HepG2 (cell line): ENCODE results near the gene SLC17A5. TPM values are rescaled to one million over a fixed set of nuclear protein-coding genes. Genes with fewer than 3 reads are reported as not detected.

Source experiments
- ATAC-seq: fragments of 200-7000 bp; cut with Tn5 transposase; 3 replicates; pipeline ENCODE4 v1.9.1; 2020; ENCODE audit warnings: mild to moderate bottlenecking, moderate library complexity
- BruUV-seq: library from RNA; stranded (reverse); fragments of 400-500 nt; replicated peaks from 2 replicates; lab custom pipeline; 2021; lab: Mats Ljungman, UMichigan
- CTCF ChIA-PET: fragments of 300-600 bp; formaldehyde crosslinking; extraction: SDS; loops from one replicate; lab custom pipeline; 2021; ENCODE audit warnings: low total read pairs, inconsistent platforms, low intra/inter-chr PET ratio; lab: Yijun Ruan, JAX
- POLR2A ChIA-PET: fragments of 350-600 bp; sonication (Branson Sonifier 250); formaldehyde crosslinking; loops from one replicate; lab custom pipeline; 2020; ENCODE audit warnings: antibody characterized with exemption, inconsistent platforms; lab: Yijun Ruan, JAX
- DNase-seq: peaks from one replicate; pipeline ENCODE4 v3.0.0-alpha.2; 2015; ENCODE audit warnings: low spot score
- FAIRE-seq: peaks from 3 replicates; lab custom pipeline; 2011; peaks lifted over from hg19 to GRCh38; lab: Jason Lieb, UNC
- H2AFZ ChIP-seq: one replicate; pipeline ENCODE4 v1.6.1; 2011; ENCODE audit warnings: low read length, inconsistent platforms
- H3K27ac ChIP-seq: fragments of 300-600 bp; 3 replicates; pipeline ENCODE4 v1.8.0; 2011; ENCODE audit warnings: mixed run types, mild to moderate bottlenecking, mixed read lengths, low read length, inconsistent platforms; ENCODE audit not compliant: insufficient read depth; ENCODE audit errors: extremely low read length
- H3K27me3 ChIP-seq, 2 experiments: fragments of 200-600 bp in 1 of 2; 2 replicates in 1 of 2; 3 replicates in 1 of 2; pipeline versions ENCODE4 v1.6.0 to v1.8.0; 2011; ENCODE audit warnings: low read length in 2 of 2, mild to moderate bottlenecking in 2 of 2, moderate library complexity in 2 of 2, inconsistent platforms in 1 of 2; ENCODE audit not compliant: insufficient read depth in 2 of 2, control insufficient read depth in 1 of 2
- H3K36me3 ChIP-seq, 2 experiments: fragments of 200-600 bp in 1 of 2; replicated peaks in 1 of 2; 2 replicates in 1 of 2; 3 replicates in 1 of 2; pipeline versions ENCODE4 v1.5.1 to v1.8.0; 2011; ENCODE audit warnings: low read length in 2 of 2, inconsistent platforms in 1 of 2; ENCODE audit not compliant: insufficient read depth in 2 of 2, control insufficient read depth in 1 of 2
- H3K4me1 ChIP-seq: 2 replicates; pipeline ENCODE4 v1.5.1; 2012; ENCODE audit warnings: low read length, inconsistent platforms; ENCODE audit not compliant: insufficient read depth
- H3K4me2 ChIP-seq: 2 replicates; pipeline ENCODE4 v1.6.0; 2011; ENCODE audit warnings: low read depth, low read length, inconsistent platforms
- H3K4me3 ChIP-seq, 3 experiments: fragments of 200-600 bp in 1 of 3; sonication (generic), shearing (Covaris generic) in 1 of 3; replicated peaks in 1 of 3; 2 replicates each; pipeline ENCODE4 v1.5.1; 2011 to 2016; ENCODE audit warnings: low read length in 3 of 3, inconsistent platforms in 2 of 3, low read depth in 2 of 3, mild to moderate bottlenecking in 2 of 3, control low read depth in 1 of 3, mixed read lengths in 1 of 3; ENCODE audit not compliant: insufficient read depth in 1 of 3
- H3K79me2 ChIP-seq: one replicate; pipeline ENCODE4 v1.6.1; 2011; ENCODE audit warnings: low read length, inconsistent platforms; ENCODE audit not compliant: insufficient read depth
- H3K9ac ChIP-seq: 2 replicates; pipeline ENCODE4 v1.6.0; 2011; ENCODE audit warnings: mild to moderate bottlenecking, low read depth, low read length, inconsistent platforms; ENCODE audit not compliant: insufficient read depth
- H3K9me3 ChIP-seq: 2 replicates; pipeline ENCODE4 v1.5.1; 2012; ENCODE audit warnings: mild to moderate bottlenecking, low read length
- H4K20me1 ChIP-seq: 2 replicates; pipeline ENCODE4 v1.6.0; 2011; ENCODE audit warnings: inconsistent platforms, mild to moderate bottlenecking, low read length, moderate library complexity; ENCODE audit not compliant: insufficient read depth
- AGO1 ChIP-seq: fragments of 200-400 bp; formaldehyde crosslinking; IDR thresholded peaks from 2 replicates; pipeline ENCODE4 v1.6.1; 2017; ENCODE audit warnings: mild to moderate bottlenecking, low read depth, low read length, moderate library complexity; ENCODE audit not compliant: poor library complexity, severe bottlenecking
- AGO2 ChIP-seq: fragments of 200-400 bp; formaldehyde crosslinking; optimal IDR thresholded peaks from 2 replicates; pipeline ENCODE3; 2017; ENCODE audit warnings: mild to moderate bottlenecking, low read depth, low read length, moderate library complexity
- CENPT ChIP-seq: sonication (generic); formaldehyde crosslinking; IDR thresholded peaks from 2 replicates; pipeline ENCODE4 v1.8.0; 2022; ENCODE audit warnings: low read depth, mild to moderate bottlenecking, moderate library complexity, missing genetic modification reagents
- DMAP1 ChIP-seq: IDR thresholded peaks from 2 replicates; pipeline ENCODE4 v1.6.1; 2016
- FOXA1 ChIP-seq, 2 experiments: fragments of 450-650 bp in 1 of 2; sonication (generic) in 1 of 2; formaldehyde crosslinking in 1 of 2; IDR thresholded peaks; 2 replicates each; pipeline versions ENCODE4 v1.4.0 to v1.6.1; 2016 to 2020; ENCODE audit warnings: missing genetic modification reagents in 1 of 2
- FOXK1 ChIP-seq: sonication (generic); formaldehyde crosslinking; IDR thresholded peaks from 2 replicates; pipeline ENCODE4 v1.4.0; 2020; ENCODE audit warnings: low read depth, missing genetic modification reagents, borderline replicate concordance
- GABPB1 ChIP-seq: IDR thresholded peaks from 2 replicates; pipeline ENCODE4 v1.6.1; 2016; ENCODE audit warnings: mild to moderate bottlenecking, missing genetic modification reagents, moderate library complexity, missing compliant biosample characterization
- GATAD2A ChIP-seq: IDR thresholded peaks from 2 replicates; pipeline ENCODE4 v1.6.1; 2016
- HDAC2 ChIP-seq: sonication (generic); formaldehyde crosslinking; IDR thresholded peaks from 2 replicates; pipeline ENCODE4 v1.4.0; 2020; ENCODE audit warnings: missing genetic modification reagents
- RORA ChIP-seq: sonication (generic); formaldehyde crosslinking; IDR thresholded peaks from 2 replicates; pipeline ENCODE4 v1.5.0; 2020; ENCODE audit warnings: mild to moderate bottlenecking, missing genetic modification reagents, moderate library complexity
- SALL1 ChIP-seq: sonication (generic); formaldehyde crosslinking; IDR thresholded peaks from 2 replicates; pipeline ENCODE4 v1.8.0; 2022; ENCODE audit warnings: mild to moderate bottlenecking, missing genetic modification reagents
- SNAI1 ChIP-seq: sonication (generic); formaldehyde crosslinking; IDR thresholded peaks from 2 replicates; pipeline ENCODE4 v1.5.0; 2020; ENCODE audit warnings: mild to moderate bottlenecking, missing genetic modification reagents, borderline replicate concordance
- SOX6 ChIP-seq, 2 experiments: fragments of 450-650 bp in 1 of 2; sonication (generic) in 1 of 2; formaldehyde crosslinking in 1 of 2; IDR thresholded peaks; 2 replicates each; pipeline versions ENCODE4 v1.4.0 to v1.6.1; 2017 to 2020; ENCODE audit warnings: antibody characterized with exemption in 1 of 2, mild to moderate bottlenecking in 1 of 2, missing genetic modification reagents in 1 of 2
- SRSF1 ChIP-seq: fragments of 200-400 bp; formaldehyde crosslinking; optimal IDR thresholded peaks from 2 replicates; pipeline ENCODE3; 2017; ENCODE audit warnings: mild to moderate bottlenecking, low read depth, low read length, moderate library complexity
- UBTF ChIP-seq: sonication (generic); formaldehyde crosslinking; IDR thresholded peaks from 2 replicates; pipeline ENCODE4 v1.4.0; 2020; ENCODE audit warnings: mild to moderate bottlenecking, missing genetic modification reagents
- ZNF317 ChIP-seq: sonication (generic); formaldehyde crosslinking; IDR thresholded peaks from 2 replicates; pipeline ENCODE4 v1.5.0; 2020; ENCODE audit warnings: mild to moderate bottlenecking, missing genetic modification reagents
- ZNF563 ChIP-seq: sonication (generic); formaldehyde crosslinking; IDR thresholded peaks from 2 replicates; pipeline ENCODE4 v1.8.0; 2022; ENCODE audit warnings: mild to moderate bottlenecking, moderate library complexity, missing genetic modification reagents
- ZNF629 ChIP-seq: sonication (generic); formaldehyde crosslinking; conservative IDR thresholded peaks from 2 replicates; pipeline ENCODE4 v1.5.0; 2020; ENCODE audit warnings: missing genetic modification reagents
- ZNF777 ChIP-seq: sonication (generic); formaldehyde crosslinking; IDR thresholded peaks from 2 replicates; pipeline ENCODE4 v1.4.0; 2020; ENCODE audit warnings: missing genetic modification reagents
- ZNF800 ChIP-seq: sonication (generic); formaldehyde crosslinking; IDR thresholded peaks from 2 replicates; pipeline ENCODE4 v1.4.0; 2020; ENCODE audit warnings: missing genetic modification reagents
- WGBS: methylation state at CpG from one replicate; pipeline ENCODE4 v1.1.6; 2017; ENCODE audit warnings: low lambda C conversion rate; 5-methylcytosine and 5-hydroxymethylcytosine counted together
- in situ Hi-C: cut with HindIII; loops from 2 replicates; pipeline ENCODE4 v1.10.0; 2017; ENCODE audit warnings: low pct_unique_long_range_greater_than_20kb; ENCODE audit not compliant: extremely low pct_ligation_motif_present
- intact Hi-C: fragments of 100-400 bp; cut with micrococcal nuclease; formaldehyde crosslinking; loops from one replicate; pipeline ENCODE4 v1.10.0; 2022; ENCODE audit not compliant: unreplicated experiment
- polyA plus RNA-seq, 8 experiments: library from polyadenylated mRNA; depleted of rRNA in 3 of 8; stranded (reverse) in 7 of 8; unstranded in 1 of 8; fragments of >200 nt; fragmentation: Illumina TruSeq in 4 of 8; extraction: Trizol in 4 of 8; gene quantifications; 2 replicates each; pipeline versions ENCODE4 v1.2.1 to v1.2.3, GENCODE V29; 2011 to 2016; ENCODE audit warnings: low read depth in 4 of 8, missing spikeins in 1 of 8, mixed read lengths in 1 of 8; ENCODE audit not compliant: insufficient read depth in 1 of 8
- total RNA-seq, 5 experiments: library from RNA; depleted of rRNA; stranded (reverse); fragments of >200 nt; fragmentation: Illumina TruSeq; extraction: Trizol; gene quantifications; 2 replicates each; pipeline ENCODE4 v1.2.3, GENCODE V29; 2016; ENCODE audit warnings: low read depth in 1 of 5

SLC17A5 gene
- total and polyA plus RNA-seq, 2 of the 13 experiments (the other 11 are each of a cell fraction or from before 2014, with no cell fraction given) = 18.3 to 20.5 TPM

GRCh38 chr6:73695619-73696421 lies 42.0 kb upstream of the SLC17A5 start, which contains the start of gene CD109:
Gene CD109, plus strand, starts transcription at chr6:73696203. Its CDS starts 13 bp downstream, at chr6:73696216.
- Histone ChIP-seq H3K9ac (peak within 1 kb of the TSS; percentile 53), H3K9me3 (no peaks in the 10 kb centered on the region), H2AFZ (peak within 1 kb of the TSS; percentile 47), H3K79me2 (no peaks in the 10 kb centered on the region), H3K4me1 (peaks cover 23% of the 10 kb centered on the region), H3K36me3 (no peaks in the 10 kb centered on the region), H3K4me3 (peak within 1 kb of the TSS; percentile 67 to 72 (median 70)), H3K27ac (no peak within 1 kb of the TSS), H3K4me2 (peak within 1 kb of the TSS; percentile 89), H4K20me1 (no peaks in the 10 kb centered on the region), H3K27me3 (peaks cover 0 to 9% of the 10 kb centered on the region in 2 experiments; a peak in 2 of 5 replicates)
- WGBS = 2% methylated on average over 32 of the region's 61 CpGs
- intact Hi-C loops (no loop called here), in situ Hi-C loops (no loop called here)
- peak; percentile 54 for DNase-seq
- ChIA-PET POLR2A (interaction anchor here (1.1 to 1.4 kb wide), 2 partner anchors 43 to 176 kb away, joined by 3 to 4 read pairs; no protein-coding TSS in a partner anchor), CTCF (no interaction called here)
- ATAC-seq = peak; percentile 89
- no peak for FAIRE-seq
- BruUV-seq = no TSS peak
- TF ChIP-seq DMAP1 (CRISPR knock-in tag) (peak; percentile 47; the same call in 1 of the 2 replicates), ZNF563 (0 out of 2 replicates have a peak, but pooled peaks have one; percentile 33), HDAC2 (peak; percentile 24; the same call in 1 of the 2 replicates), AGO1 (no peak), RORA (no peak), UBTF (CRISPR knock-in tag) (peak; percentile 29; the same call in 1 of the 2 replicates), SNAI1 (CRISPR knock-in tag) (no peak), SRSF1 (peak; percentile 42), ZNF800 (CRISPR knock-in tag) (peak; percentile 24; the same call in 1 of the 2 replicates), FOXK1 (0 out of 2 replicates have a peak, but pooled peaks have one; percentile 32), ZNF317 (CRISPR knock-in tag) (no peak), AGO2 (peak; percentile 37), CENPT (CRISPR knock-in tag) (0 out of 2 replicates have a peak, but pooled peaks have one; percentile 50), SOX6 (IDR thresholded peaks at IDR 0.05) (no peak), SOX6 (CRISPR knock-in tag; IDR thresholded peaks at IDR 0.05) (peak; percentile 30), GABPB1 (peak; percentile 34; the same call in 1 of the 2 replicates), SALL1 (CRISPR knock-in tag) (0 out of 2 replicates have a peak, but pooled peaks have one; percentile 12), FOXA1 (IDR thresholded peaks at IDR 0.05) (no peak), FOXA1 (CRISPR knock-in tag; IDR thresholded peaks at IDR 0.05) (peak; percentile 81), GATAD2A (CRISPR knock-in tag) (peak; percentile 41; the same call in 1 of the 2 replicates), ZNF629 (CRISPR knock-in tag) (peak; percentile 67), ZNF777 (CRISPR knock-in tag) (peak; percentile 32; the same call in 1 of the 2 replicates)
